HG02571 (cell line): Measurements from ENCODE around the gene NHS.

Source experiments
- ATAC-seq: cut with Tn5 transposase; IDR thresholded peaks from one replicate; pipeline ENCODE4 v1.9.1; 2021; ENCODE audit warnings: mild to moderate bottlenecking, moderate library complexity; ENCODE audit not compliant: unreplicated experiment

NHS gene

DNA sequence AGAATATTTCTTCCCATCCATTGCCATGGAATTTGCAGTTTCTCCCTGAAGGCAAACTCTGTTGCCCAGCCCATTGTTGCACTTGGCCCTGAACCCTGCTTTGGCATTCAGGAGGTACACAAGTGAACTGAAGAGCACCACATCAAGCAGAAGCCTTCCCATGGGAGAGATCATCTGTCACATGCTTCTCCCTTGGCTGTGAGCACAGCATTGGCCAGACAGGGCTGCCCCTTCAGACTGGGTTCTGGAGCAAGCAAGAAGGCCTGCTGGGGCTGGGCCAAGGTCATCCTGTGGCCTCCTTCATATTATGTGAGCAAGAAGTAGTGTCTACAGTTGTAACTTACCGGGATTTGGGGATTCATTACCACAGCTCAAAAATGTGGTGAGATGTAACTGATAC, 385.0 kb downstream of the NHS start:
- ATAC-seq, result no peak

DNA sequence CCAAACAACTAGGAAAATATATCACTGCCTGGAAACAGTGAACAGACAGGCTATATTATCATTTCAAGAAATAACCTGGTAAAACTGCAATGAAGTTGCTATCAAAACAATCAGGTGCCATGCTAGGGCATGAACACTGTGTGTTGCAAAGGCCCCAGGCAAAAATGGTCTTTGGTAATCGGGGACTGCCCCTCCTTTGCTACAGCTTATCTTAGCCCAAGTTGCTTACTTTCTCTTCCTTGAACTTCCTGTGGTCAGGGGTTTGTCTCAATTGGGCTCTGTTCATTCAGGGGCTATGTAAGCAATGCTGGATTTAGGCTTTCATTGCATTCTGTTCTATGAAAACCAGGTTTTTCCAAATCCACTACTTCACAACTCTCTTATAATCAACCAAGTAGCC, 392.7 kb downstream of the NHS start:
- ATAC-seq, result no peak

DNA sequence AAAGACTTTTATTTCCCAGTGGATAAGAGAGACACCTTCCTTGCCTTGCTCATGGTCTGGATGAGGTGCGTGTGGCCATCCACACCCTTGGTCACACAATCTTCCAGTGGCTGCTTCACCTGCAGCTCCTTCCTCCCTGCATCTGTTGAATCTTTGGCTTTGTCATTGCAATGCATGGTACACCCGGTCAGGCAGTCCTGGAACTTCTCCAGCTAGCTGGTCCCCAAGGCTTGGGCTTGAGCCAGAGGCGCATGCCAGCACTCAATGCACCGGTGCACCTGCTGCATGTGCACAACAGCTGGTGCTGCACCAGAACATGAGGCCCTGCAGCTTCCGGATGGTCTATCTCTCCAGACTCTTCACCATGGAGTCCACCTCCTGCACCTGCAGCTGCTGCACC, 394.0 kb downstream of the NHS start:
- no peak for ATAC-seq

DNA sequence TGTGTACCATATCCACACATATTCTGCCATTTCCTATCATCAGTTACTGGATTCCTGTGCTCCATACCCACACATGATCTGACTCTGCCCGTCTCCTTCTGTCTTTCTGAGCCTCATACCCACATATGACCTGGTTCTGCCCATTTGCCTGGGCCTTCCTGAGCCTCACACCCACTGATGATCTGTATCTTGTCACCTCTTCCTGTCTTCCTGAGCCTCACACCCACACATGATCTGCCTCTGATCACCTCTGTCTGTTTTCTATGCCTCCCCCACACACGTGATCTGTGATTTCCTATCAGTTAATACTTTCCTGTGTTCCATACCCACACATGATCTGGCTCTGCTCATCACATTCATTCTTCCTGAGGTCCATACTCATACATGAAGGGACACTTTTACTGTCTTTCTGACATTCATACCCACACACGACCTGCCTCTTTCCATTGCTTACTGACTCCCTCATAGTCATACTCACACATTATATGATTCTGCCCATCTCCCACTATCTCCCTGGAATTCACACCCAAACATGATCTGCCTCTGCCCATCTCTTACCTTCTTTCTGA, 394.8 kb downstream of the NHS start:
- no peak for ATAC-seq

DNA sequence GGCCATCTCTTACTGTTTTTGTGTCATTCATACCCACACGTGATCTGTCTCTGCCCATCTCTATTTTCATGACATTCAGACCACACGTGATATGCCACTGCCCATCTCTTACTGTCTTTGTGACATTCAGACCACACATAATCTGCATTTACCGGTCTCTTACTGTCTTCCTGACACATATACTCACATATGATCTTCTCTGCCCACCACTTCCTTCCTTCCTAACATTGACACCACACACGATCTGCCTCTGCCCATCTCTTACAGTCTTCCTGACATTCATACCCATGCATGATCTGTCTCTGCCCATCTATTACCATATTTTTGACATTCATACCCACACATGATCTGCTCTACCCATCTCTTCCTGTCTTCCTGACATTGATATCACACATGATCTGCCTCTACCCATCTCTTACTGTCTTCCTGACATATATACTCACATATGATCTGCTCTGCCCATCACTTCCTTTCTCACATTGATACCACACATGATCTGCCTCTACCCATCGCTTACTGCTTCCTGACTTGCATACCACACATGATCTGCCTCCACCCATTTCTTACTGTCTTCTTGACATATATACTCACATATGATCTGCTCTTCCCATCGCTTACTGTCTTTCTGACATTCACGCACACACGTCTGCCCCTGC, 398.3 kb downstream of the NHS start:
- no peak for ATAC-seq

DNA sequence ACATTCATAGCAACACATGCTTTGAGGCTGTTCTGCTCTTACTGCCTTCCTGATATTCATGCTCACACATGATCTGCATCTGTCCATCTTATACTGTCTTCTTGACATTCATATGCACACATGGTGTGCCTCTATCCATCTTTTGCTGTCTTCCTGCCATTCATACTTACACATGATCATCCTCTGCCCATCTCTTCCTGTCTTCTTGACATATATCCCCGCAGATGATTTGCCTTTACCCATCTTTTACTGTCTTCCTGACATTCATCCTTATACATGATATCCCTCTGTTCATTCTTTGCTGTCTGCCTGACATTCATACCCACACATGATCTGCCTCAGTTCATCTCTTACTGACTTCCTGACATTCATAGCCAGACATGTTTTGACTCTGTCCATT, 399.1 kb downstream of the NHS start:
- ATAC-seq, result no peak

DNA sequence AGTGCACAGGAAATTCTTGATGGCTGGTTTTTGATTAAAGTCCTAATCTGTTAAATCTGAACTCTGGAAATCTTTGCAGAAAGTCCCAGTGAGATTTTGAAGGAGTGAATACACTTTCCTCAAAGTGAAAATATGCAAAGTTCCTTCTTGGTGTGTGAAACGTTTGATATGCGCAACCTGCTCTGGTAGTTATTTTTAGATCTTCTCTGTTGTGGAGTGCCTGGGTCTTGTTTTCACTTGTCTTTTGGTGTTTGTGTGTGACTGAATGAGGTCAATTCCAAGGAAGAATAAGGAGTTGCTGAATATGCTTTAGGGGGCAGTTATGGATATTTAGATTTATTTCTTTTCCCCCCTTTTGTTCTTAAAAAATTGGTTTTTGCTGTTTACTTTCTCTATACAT, 404.0 kb downstream of the NHS start:
- ATAC-seq, result no peak

DNA sequence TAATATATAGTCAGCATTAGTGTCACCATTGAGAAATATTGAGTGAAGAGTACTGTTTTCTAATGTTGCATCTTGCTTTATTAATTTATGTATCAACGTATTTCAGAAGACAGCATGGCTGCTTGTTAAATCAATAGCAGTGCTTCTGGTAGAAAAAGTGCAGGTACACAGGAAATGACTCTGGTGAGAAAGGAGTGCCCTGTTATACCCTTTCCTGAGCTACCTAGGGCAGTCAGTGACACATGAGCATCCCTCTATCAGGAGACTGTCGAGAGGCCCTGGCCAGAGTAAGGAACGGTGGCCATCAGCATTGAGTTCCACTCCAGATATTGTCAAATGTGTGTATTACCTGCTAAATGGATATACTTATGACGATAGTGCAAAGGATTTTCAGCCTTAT, 404.4 kb downstream of the NHS start:
- no peak for ATAC-seq
